ENCODE results near the gene NDUFAF2. TPM values are rescaled to one million over a fixed set of nuclear protein-coding genes. Genes with fewer than 3 reads are reported as not detected.

NDUFAF2 gene
- total and polyA plus RNA-seq, 4 donors = 12.2 to 68.8 (median 29.8) TPM

DNA sequence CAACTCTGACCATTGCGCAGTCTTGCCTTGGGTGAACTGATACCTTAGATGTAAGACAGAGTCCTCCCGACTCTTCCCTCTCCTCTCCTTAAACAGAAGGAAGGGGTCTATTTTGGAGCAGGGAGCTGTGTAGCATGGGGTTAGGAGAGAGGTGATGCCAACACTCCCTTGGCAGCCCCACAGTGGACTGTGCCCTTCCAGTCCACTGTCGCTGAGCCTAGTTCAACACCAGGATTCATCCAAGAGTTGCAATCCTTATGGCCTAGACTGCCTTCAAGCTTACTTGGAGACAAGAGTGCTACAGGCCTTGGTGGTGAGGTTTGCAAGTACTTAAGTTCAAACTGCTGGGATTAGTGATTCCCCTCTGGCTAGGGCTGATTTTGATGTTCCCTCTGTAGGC is 51.4 kb downstream of the NDUFAF2 start:
- Histone ChIP-seq H3K27me3 (ENCODE audit: control insufficient read depth in 3 of 3, insufficient read depth in 3 of 3, low read length in 2 of 3) (no peaks in the 10 kb centered on the region), H3K36me3 (ENCODE audit: control insufficient read depth in 4 of 4, insufficient read depth in 4 of 4, low read length in 4 of 4) (peaks cover 0 to 11% (median 3%) of the 10 kb centered on the region in 4 donors), H3K9me3 (ENCODE audit: control insufficient read depth in 4 of 4, insufficient read depth in 3 of 4, low read length in 3 of 4) (peaks cover 0 to 17% (median 3%) of the 10 kb centered on the region in 4 donors), H3K4me1 (ENCODE audit: control insufficient read depth in 5 of 5, insufficient read depth in 5 of 5, low read length in 5 of 5) (peaks cover 0 to 5% (median 0%) of the 10 kb centered on the region in 5 donors), H3K9ac (ENCODE audit: insufficient read depth in 1 of 2, low read length in 2 of 2) (no peak overlapping the region), H3K27ac (ENCODE audit: low read depth in 1 of 2, low read length in 1 of 2) (no peak overlapping the region), H3K4me3 (no peak overlapping the region)
- TF ChIP-seq, protein P1, sequence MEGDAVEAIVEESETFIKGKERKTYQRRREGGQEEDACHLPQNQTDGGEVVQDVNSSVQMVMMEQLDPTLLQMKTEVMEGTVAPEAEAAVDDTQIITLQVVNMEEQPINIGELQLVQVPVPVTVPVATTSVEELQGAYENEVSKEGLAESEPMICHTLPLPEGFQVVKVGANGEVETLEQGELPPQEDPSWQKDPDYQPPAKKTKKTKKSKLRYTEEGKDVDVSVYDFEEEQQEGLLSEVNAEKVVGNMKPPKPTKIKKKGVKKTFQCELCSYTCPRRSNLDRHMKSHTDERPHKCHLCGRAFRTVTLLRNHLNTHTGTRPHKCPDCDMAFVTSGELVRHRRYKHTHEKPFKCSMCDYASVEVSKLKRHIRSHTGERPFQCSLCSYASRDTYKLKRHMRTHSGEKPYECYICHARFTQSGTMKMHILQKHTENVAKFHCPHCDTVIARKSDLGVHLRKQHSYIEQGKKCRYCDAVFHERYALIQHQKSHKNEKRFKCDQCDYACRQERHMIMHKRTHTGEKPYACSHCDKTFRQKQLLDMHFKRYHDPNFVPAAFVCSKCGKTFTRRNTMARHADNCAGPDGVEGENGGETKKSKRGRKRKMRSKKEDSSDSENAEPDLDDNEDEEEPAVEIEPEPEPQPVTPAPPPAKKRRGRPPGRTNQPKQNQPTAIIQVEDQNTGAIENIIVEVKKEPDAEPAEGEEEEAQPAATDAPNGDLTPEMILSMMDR (IDR thresholded peaks at IDR 0.05; ENCODE audit: control extremely low read depth, extremely low read depth) = no peak
- no peak for DNase-seq
- ATAC-seq (ENCODE audit: insufficient read depth, low FRiP score) = no peak
- 81 to 83% methylated on average over 3 of the region's 3 CpGs for WGBS, 2 donors

DNA sequence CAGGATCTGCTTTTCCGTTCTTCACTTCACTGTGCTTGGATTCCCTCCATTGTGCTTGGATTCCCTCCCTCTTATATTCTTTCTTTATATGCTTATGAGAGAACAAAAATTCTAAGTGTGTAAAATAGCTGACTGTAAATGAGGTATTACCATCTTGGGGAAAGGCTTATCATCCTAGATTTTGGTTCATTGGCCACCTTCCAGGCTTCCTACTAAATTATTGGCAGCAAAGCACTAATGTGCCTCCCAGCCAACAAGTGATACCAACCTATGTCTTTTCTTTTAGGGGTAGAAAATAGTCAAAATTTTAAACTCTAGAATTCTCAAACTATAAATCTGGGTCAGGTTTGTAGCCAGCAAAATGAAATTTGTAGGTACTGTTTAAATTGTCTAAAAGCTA is 52.7 kb downstream of the NDUFAF2 start:
- Histone ChIP-seq H3K9me3 (ENCODE audit: control insufficient read depth in 4 of 4, insufficient read depth in 3 of 4, low read length in 3 of 4) (peaks cover 0 to 17% (median 3%) of the 10 kb centered on the region in 4 donors), H3K27ac (ENCODE audit: low read depth in 1 of 2, low read length in 1 of 2) (no peak overlapping the region), H3K9ac (ENCODE audit: insufficient read depth in 1 of 2, low read length in 2 of 2) (no peak overlapping the region), H3K27me3 (ENCODE audit: control insufficient read depth in 3 of 3, insufficient read depth in 3 of 3, low read length in 2 of 3) (no peaks in the 10 kb centered on the region), H3K36me3 (ENCODE audit: control insufficient read depth in 4 of 4, insufficient read depth in 4 of 4, low read length in 4 of 4) (peaks cover 0 to 10% (median 3%) of the 10 kb centered on the region in 4 donors), H3K4me1 (ENCODE audit: control insufficient read depth in 5 of 5, insufficient read depth in 5 of 5, low read length in 5 of 5) (peaks cover 0 to 5% (median 0%) of the 10 kb centered on the region in 5 donors), H3K4me3 (no peak overlapping the region)
- TF ChIP-seq, protein P1 (IDR thresholded peaks at IDR 0.05; ENCODE audit: control extremely low read depth, extremely low read depth) = no peak
- ATAC-seq (ENCODE audit: insufficient read depth, low FRiP score) (no peak), DNase-seq (peak in 1 of 3 donors; percentile 10)
- 93 to 100% methylated on average over 1 of the region's 1 CpG for WGBS, 2 donors

DNA sequence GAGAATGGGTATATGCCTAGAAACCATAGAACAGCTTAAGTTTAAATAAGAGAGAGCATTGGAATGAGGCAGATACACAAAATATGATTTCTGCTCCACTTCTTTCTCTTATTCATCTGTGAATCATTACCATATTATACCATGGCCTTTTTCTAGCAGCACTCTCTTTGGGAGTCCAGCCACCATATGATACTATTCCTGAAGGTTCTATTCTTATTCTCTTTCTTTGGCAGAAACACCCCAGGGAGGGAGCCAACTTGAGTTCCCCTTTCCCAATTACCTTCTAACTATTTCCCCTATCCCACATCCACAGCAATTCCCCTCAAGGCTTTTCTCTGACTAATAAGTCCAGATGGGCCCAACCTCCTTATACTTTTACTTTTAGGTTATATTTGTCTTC is 55.9 kb downstream of the NDUFAF2 start:
- H3K4me3 ChIP-seq = no peak overlapping the region
- ATAC-seq (ENCODE audit: insufficient read depth, low FRiP score) (no peak), DNase-seq (no peak)
- H3K9me3 ChIP-seq (ENCODE audit: control insufficient read depth in 4 of 4, insufficient read depth in 3 of 4, low read length in 3 of 4) = no peaks in the 10 kb centered on the region
- peaks cover 0 to 3% (median 0%) of the 10 kb centered on the region in 5 donors for H3K4me1 ChIP-seq (ENCODE audit: control insufficient read depth in 5 of 5, insufficient read depth in 5 of 5, low read length in 5 of 5)
- H3K36me3 ChIP-seq (ENCODE audit: control insufficient read depth in 4 of 4, insufficient read depth in 4 of 4, low read length in 4 of 4) = no peaks in the 10 kb centered on the region
- no peak overlapping the region for H3K9ac ChIP-seq (ENCODE audit: insufficient read depth in 1 of 2, low read length in 2 of 2)
- TF ChIP-seq, protein P1 (IDR thresholded peaks at IDR 0.05; ENCODE audit: control extremely low read depth, extremely low read depth) = no peak
- H3K27ac ChIP-seq (ENCODE audit: low read depth in 1 of 2, low read length in 1 of 2) = no peak overlapping the region
- no peaks in the 10 kb centered on the region for H3K27me3 ChIP-seq (ENCODE audit: control insufficient read depth in 3 of 3, insufficient read depth in 3 of 3, low read length in 2 of 3)

DNA sequence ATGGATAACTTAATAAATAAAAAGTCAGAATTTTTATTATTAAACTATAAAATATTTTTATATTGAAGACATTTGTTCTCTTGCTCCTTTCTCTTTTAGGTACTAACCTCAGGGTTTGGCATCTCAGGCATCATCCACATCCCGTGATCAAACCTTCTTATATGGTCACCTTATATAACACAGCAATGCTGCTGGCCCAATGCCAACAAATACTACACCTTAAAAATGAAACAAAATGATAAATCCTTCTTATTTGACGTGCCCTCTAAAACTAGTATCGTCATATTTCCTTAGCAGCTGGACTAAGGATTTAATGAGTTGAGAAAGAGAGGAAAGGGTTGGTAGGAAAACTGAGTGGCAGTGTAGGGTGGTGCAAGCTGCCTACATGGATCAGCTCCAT is 56.6 kb downstream of the NDUFAF2 start:
- ATAC-seq (ENCODE audit: insufficient read depth, low FRiP score) (no peak), DNase-seq (no peak)
- Histone ChIP-seq H3K4me3 (no peak overlapping the region), H3K4me1 (ENCODE audit: control insufficient read depth in 5 of 5, insufficient read depth in 5 of 5, low read length in 5 of 5) (peaks cover 0 to 2% (median 0%) of the 10 kb centered on the region in 5 donors), H3K27ac (ENCODE audit: low read depth in 1 of 2, low read length in 1 of 2) (no peak overlapping the region), H3K9me3 (ENCODE audit: control insufficient read depth in 4 of 4, insufficient read depth in 3 of 4, low read length in 3 of 4) (no peaks in the 10 kb centered on the region), H3K36me3 (ENCODE audit: control insufficient read depth in 4 of 4, insufficient read depth in 4 of 4, low read length in 4 of 4) (no peaks in the 10 kb centered on the region), H3K27me3 (ENCODE audit: control insufficient read depth in 3 of 3, insufficient read depth in 3 of 3, low read length in 2 of 3) (no peaks in the 10 kb centered on the region), H3K9ac (ENCODE audit: insufficient read depth in 1 of 2, low read length in 2 of 2) (no peak overlapping the region)
- TF ChIP-seq, protein P1 (IDR thresholded peaks at IDR 0.05; ENCODE audit: control extremely low read depth, extremely low read depth) = no peak
- WGBS, 2 donors = 91 to 94% methylated on average over 3 of the region's 3 CpGs

Data from lung (tissue), 12 donors.